Smooth muscle cell of bladder (primary cell): ENCODE data around the gene GTF2F2. TPM values are rescaled to one million over a fixed set of nuclear protein-coding genes. Genes with fewer than 3 reads are reported as not detected.

Experiments
- total RNA-seq: library from RNA; depleted of rRNA; stranded (reverse); fragments of >200 nt; gene quantifications from 2 replicates; pipeline ENCODE4 v1.2.3, GENCODE V29; 2014

GTF2F2 gene
- total RNA-seq = 25.5 and 41.7 TPM in 2 replicates

DNA sequence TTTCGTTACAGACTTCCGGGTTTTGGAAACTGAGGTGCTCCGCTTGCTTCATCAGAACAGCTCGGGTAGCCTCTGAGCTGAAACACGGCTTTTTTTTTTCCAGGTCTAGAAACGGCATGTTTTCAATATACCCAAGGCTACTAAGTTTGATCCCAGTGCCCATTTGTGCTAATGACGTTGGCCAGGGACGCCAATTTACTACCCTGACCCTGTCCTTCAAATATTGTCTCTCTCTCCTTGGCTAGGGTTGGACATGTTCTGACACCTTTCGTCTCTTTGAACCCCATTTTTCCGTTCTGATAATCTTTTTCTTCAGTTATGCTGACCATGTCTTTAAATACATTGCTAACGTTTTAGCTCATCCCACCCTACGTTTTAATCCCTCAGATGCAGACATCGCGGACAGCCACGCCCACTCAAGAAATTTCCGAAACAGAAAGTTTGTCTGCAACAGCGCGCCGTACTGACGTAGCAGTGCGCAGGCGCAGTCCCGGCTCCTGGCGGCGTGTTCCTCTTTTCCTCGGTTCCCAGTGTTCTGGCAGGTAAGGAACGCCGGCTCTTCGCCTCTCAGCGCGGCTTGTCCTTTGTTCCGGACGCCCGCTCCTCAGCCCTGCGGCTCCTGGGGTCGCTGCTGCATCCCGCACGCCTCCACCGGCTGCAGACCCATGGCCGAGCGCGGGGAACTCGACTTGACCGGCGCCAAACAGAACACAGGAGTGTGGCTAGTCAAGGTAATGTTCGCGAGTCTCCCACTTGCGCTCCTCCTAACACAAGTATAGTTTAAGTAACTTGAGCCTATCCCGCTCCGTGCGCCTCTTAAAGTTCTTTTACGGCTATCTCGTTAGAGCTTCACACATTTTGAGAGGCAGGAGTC lies at the start of gene GTF2F2:
GTF2F2 (plus strand) TSS at position 520 of the 874 bp plus-strand sequence; CDS start at position 666, 146 bp downstream.

DNA sequence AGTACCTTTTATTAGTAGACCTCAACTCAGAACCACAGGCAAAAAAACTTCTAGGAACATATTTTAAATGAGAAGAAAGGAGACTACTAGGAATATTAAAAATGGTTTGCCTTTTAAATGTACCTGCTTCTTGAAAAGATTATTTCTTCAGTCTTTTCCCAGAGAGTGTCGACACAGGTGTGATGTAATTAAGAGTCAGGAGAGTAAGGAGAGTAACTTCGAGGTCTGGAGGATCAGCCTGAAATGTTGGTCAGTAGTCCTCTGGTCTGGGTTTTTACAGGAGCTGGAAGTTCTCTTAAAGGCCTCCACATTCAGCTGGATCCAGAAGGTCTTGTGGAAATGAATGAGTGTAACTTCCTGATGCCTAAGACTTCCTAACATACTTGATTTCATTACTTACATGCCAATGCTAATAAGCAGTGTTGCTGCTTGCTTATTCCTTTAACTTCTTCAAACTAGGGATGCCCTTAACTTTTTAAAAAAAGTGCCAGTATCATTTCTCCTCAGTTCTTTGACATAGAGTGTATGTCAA lies 80.5 kb downstream of the GTF2F2 start, which contains the start of gene KCTD4:
KCTD4 (minus strand) TSS at position 345 of the 532 bp plus-strand sequence. CDS start 6,478 bp downstream, outside the sequence.

Other genes starting within 250 kb of the GTF2F2 start
- gene NUFIP1, start 131.0 kb upstream of the GTF2F2 start, total RNA-seq = 2.7 and 2.8 TPM in 2 replicates
- gene GPALPP1, start 131.0 kb upstream of the GTF2F2 start, total RNA-seq = 25.3 and 29.2 TPM in 2 replicates
- gene KCTD4, start 80.5 kb downstream of the GTF2F2 start, total RNA-seq = 0.09 and 0.14 TPM in 2 replicates
- gene TPT1, start 220.7 kb downstream of the GTF2F2 start, total RNA-seq = 3,429 and 4,775 TPM in 2 replicates